GM10266 (cell line): Measurements from ENCODE around the gene SSBP3.

Experiments
- DNase-seq: peaks from one replicate; pipeline ENCODE4 v3.0.0; 2012; ENCODE audit errors: extremely low spot score
- TF ChIP-seq, protein P1 (sequence below): IDR thresholded peaks from 2 replicates; pipeline ENCODE4 v1.5.1; 2012; ENCODE audit warnings: mild to moderate bottlenecking, low read depth; ENCODE audit not compliant: control insufficient read depth, insufficient read depth; ENCODE audit errors: missing control alignments

SSBP3 gene

DNA sequence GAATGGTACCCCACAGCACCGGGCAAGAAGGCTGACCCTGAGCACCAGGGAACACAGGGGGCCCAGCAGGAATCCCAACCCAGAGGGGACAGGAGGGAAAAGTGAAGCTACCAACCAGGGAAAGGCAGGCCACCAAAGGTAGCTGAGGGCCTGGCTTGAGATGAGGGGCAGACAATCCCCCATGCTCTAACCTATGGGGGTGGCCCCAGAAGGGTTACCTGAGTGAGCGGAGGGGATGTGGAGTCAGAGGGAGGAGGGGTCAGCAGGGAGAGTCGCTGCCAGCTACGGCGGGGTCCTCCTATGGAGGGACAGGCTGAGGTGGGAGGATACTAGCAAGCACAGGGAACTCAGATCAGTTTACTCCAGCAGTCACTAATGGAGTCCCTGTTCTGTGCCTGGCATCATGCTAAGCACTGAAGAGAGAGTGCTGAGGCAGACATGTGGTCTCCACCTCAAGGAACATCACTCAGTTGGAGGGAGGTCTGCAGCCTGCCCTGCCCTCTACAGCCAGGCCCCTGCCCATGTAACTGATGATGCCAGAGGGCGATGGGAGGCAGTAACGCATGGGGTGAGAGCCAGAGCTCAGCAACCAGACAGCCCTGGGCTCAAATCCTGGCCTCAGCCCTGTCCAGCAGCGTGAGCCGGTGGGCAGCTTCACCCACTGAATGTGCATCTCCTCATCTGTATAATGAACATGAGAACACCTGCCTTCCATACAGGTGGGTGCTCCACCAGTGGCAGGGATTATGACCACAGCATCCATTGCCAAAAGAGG is 227.7 kb downstream of the SSBP3 start:
- DNase-seq = no peak
- TF ChIP-seq, protein P1, sequence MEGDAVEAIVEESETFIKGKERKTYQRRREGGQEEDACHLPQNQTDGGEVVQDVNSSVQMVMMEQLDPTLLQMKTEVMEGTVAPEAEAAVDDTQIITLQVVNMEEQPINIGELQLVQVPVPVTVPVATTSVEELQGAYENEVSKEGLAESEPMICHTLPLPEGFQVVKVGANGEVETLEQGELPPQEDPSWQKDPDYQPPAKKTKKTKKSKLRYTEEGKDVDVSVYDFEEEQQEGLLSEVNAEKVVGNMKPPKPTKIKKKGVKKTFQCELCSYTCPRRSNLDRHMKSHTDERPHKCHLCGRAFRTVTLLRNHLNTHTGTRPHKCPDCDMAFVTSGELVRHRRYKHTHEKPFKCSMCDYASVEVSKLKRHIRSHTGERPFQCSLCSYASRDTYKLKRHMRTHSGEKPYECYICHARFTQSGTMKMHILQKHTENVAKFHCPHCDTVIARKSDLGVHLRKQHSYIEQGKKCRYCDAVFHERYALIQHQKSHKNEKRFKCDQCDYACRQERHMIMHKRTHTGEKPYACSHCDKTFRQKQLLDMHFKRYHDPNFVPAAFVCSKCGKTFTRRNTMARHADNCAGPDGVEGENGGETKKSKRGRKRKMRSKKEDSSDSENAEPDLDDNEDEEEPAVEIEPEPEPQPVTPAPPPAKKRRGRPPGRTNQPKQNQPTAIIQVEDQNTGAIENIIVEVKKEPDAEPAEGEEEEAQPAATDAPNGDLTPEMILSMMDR = no peak

- TF ChIP-seq, protein P1 = no peak
- no peak for DNase-seq
Measured at GRCh38 chr1:54177726-54178125, 228.5 kb downstream of the SSBP3 start.

DNA sequence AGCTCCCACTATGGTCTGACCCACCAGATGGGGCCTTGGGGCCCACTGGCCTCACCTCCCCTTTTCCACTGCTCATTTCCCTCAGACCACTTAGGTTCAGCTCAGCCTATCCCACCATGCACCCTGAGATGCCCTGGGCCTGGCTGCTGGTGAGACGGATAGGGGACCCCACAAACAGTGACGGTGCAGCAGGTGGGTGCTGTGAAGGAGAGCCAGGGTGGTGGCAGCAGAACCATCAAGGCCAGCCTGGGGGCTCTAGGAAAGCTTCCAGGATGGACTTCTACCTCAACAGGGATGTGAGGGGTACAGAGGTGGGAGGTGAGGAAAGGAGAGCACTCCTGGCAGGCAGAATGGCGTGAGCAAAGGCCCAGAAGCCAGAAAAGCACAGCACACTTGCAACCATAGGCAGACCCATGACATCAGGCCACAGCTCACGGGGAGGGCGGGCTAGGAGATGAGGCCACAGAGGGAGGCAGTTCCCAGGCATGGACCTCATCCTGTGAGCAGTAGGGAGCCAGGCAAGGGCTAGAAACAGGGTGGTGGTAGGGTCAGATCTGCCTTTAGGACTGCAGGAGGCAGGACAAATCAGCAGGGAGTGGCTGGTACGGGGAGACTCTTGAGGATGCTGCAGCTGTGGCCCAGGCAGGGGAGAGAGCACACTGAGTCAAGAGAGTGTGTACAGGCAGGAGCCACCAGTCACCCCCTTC is 229.4 kb downstream of the SSBP3 start:
- no peak for DNase-seq
- TF ChIP-seq, protein P1 = no peak
